Neutrophil (primary cell): ENCODE data around the gene LRRN3.

Experiments
- H3K27ac ChIP-seq: fragments of 200-600 bp; sonication (generic); 2 replicates; pipeline ENCODE4 v1.5.1; 2016; ENCODE audit warnings: mild to moderate bottlenecking, moderate library complexity
- H3K27me3 ChIP-seq: fragments of 200-600 bp; sonication (generic); 2 replicates; pipeline ENCODE4 v1.6.0; 2016; ENCODE audit warnings: mild to moderate bottlenecking
- H3K36me3 ChIP-seq: fragments of 200-600 bp; sonication (generic); 2 replicates; pipeline ENCODE4 v1.5.1; 2017
- H3K4me1 ChIP-seq, 2 experiments: fragments of 200-600 bp in 1 of 2; sonication (generic) in 1 of 2; 1 replicate in 1 of 2; 2 replicates in 1 of 2; pipeline versions ENCODE4 v1.5.1 to v1.6.1; 2013 to 2016; ENCODE audit warnings: low read depth in 1 of 2, low read length in 1 of 2, mild to moderate bottlenecking in 1 of 2, moderate library complexity in 1 of 2; ENCODE audit not compliant: control insufficient read depth in 1 of 2, insufficient read depth in 1 of 2
- H3K4me3 ChIP-seq, 2 experiments: fragments of 200-600 bp in 1 of 2; sonication (generic) in 1 of 2; 1 replicate in 1 of 2; 2 replicates in 1 of 2; pipeline ENCODE4 v1.5.1; 2013 to 2016; ENCODE audit warnings: low read depth in 1 of 2, low read length in 1 of 2, mild to moderate bottlenecking in 1 of 2, moderate library complexity in 1 of 2
- H3K9me3 ChIP-seq: fragments of 200-600 bp; sonication (generic); 2 replicates; pipeline ENCODE4 v1.5.1; 2016
- TF ChIP-seq, protein P1 (sequence below): fragments of 200-600 bp; sonication (generic); IDR thresholded peaks from 2 replicates; pipeline ENCODE4 v1.5.1; 2016; ENCODE audit warnings: antibody characterized with exemption

LRRN3 gene

DNA sequence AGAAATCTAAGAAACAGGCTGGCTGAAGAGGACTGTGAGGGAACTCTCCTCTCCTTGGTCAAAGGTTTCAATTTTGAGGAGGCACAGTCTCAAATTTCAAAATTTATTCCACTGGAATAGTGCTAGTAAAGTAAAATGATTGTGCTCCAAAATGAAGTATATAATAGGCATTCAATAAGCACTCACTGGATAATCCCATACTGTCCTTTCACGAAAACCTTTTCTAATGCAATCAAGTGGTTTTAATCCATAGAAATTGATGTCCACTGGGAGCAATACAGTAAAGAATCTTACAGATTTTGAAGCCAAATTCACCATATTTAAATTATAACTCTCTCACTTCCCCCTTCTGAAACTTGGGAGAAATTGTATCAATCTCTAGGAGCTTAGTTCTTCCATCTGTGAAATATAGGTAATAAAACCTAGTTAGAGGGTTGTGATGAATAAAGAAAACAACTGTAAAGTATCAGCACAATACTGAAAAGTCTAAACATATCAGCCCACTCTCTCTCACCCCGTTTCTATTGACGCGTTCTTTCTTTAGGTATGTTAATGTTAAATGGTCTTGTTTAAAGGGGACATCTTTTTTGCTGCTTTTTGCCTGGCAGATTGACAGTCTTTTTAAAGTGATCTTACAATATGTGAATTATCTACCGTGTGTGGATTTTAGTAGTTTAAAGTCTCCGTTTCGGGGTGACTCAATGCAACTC lies 40.8 kb upstream of the LRRN3 start:
- Histone ChIP-seq H3K27me3 (no peaks in the 10 kb centered on the region), H3K9me3 (no peaks in the 10 kb centered on the region), H3K4me3 (no peak overlapping the region), H3K4me1 (no peaks in the 10 kb centered on the region), H3K36me3 (no peaks in the 10 kb centered on the region), H3K27ac (no peak overlapping the region)
- TF ChIP-seq, protein P1, sequence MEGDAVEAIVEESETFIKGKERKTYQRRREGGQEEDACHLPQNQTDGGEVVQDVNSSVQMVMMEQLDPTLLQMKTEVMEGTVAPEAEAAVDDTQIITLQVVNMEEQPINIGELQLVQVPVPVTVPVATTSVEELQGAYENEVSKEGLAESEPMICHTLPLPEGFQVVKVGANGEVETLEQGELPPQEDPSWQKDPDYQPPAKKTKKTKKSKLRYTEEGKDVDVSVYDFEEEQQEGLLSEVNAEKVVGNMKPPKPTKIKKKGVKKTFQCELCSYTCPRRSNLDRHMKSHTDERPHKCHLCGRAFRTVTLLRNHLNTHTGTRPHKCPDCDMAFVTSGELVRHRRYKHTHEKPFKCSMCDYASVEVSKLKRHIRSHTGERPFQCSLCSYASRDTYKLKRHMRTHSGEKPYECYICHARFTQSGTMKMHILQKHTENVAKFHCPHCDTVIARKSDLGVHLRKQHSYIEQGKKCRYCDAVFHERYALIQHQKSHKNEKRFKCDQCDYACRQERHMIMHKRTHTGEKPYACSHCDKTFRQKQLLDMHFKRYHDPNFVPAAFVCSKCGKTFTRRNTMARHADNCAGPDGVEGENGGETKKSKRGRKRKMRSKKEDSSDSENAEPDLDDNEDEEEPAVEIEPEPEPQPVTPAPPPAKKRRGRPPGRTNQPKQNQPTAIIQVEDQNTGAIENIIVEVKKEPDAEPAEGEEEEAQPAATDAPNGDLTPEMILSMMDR: no peak

DNA sequence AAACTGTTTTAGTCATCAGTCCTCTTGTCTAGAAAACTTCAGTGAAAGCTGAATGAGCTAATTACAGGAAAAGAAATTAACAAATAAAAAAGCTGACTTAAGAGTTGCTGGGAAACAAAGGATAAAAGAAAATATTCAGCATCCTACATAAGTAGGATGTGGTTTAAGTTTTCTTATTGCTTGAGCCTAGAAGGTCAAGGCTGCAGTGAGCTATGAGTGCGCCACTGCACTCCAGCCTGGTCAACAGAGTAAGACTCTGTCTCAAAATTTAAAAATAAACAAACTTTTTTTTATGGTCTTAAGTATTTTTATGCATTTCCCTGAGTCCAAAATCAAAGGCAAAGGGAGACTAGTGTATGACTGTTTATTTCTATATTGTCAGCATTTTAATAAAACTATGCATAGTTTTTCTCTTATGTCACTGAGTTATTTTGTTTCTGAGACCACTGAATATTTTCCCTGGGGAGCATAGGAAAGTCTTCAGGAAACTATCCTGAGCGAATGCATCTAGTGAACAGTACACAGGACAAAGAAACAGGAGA lies 40.0 kb upstream of the LRRN3 start:
- Histone ChIP-seq H3K36me3 (no peaks in the 10 kb centered on the region), H3K27me3 (no peaks in the 10 kb centered on the region), H3K4me3 (no peak overlapping the region), H3K4me1 (no peaks in the 10 kb centered on the region), H3K27ac (no peak overlapping the region), H3K9me3 (no peaks in the 10 kb centered on the region)
- TF ChIP-seq, protein P1: no peak

DNA sequence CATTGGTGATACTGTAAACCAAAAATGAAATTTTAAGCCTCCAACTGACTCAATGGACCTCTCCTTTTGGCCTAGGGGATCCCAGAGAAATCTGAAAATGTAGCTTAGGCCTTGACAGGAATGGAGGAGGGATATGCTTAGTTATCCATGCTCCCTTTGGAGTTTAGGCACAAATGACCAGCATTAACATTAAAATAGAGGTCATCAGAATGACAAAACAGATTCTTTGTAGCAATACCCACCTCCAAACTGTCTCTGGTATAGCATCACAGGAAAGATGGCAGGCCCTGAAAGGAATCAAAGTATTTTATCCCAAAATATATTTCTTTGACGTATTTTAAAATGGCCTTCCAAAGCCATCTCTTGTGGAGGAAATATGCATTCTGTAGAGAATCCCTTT lies 39.1 kb upstream of the LRRN3 start:
- TF ChIP-seq, protein P1: no peak
- H3K9me3 ChIP-seq: no peaks in the 10 kb centered on the region
- no peak overlapping the region for H3K4me3 ChIP-seq
- H3K4me1 ChIP-seq: no peaks in the 10 kb centered on the region
- H3K27ac ChIP-seq: no peak overlapping the region
- no peaks in the 10 kb centered on the region for H3K27me3 ChIP-seq
- no peaks in the 10 kb centered on the region for H3K36me3 ChIP-seq

GRCh38 chr7:111053035-111053434 lies 37.9 kb upstream of the LRRN3 start:
- no peaks in the 10 kb centered on the region for H3K4me1 ChIP-seq
- no peak overlapping the region for H3K4me3 ChIP-seq
- no peaks in the 10 kb centered on the region for H3K27me3 ChIP-seq
- TF ChIP-seq, protein P1: no peak
- no peak overlapping the region for H3K27ac ChIP-seq
- H3K9me3 ChIP-seq: no peaks in the 10 kb centered on the region
- H3K36me3 ChIP-seq: no peaks in the 10 kb centered on the region

- Histone ChIP-seq H3K4me1 (no peaks in the 10 kb centered on the region), H3K27ac (no peak overlapping the region), H3K9me3 (no peaks in the 10 kb centered on the region), H3K4me3 (no peak overlapping the region), H3K36me3 (no peaks in the 10 kb centered on the region), H3K27me3 (no peaks in the 10 kb centered on the region)
- TF ChIP-seq, protein P1: no peak
Observed at GRCh38 chr7:111056371-111056770, 34.6 kb upstream of the LRRN3 start.
